Suprapubic skin (tissue), 3 donors: ENCODE results near the gene NDE1.

ENCODE experiments used
- CTCF ChIP-seq, 2 donors: fragments of 200-600 bp in 1 of 2; fragments of 450-650 bp in 1 of 2; sonication (generic) in 1 of 2; IDR thresholded peaks; one replicate each; pipeline ENCODE4 v1.5.1; 2016 to 2019; ENCODE audit warnings: antibody characterized with exemption in 2 of 2, mild to moderate bottlenecking in 1 of 2, moderate library complexity in 1 of 2
- POLR2A ChIP-seq, 2 donors: fragments of 450-650 bp; IDR thresholded peaks; one replicate each; pipeline ENCODE4 v1.6.1; 2017; ENCODE audit warnings: antibody characterized with exemption in 2 of 2, mild to moderate bottlenecking in 2 of 2, moderate library complexity in 2 of 2

GRCh38 chr16:15737140-15737644, 87.1 kb downstream of the NDE1 start:
- TF ChIP-seq POLR2A (IDR thresholded peaks at IDR 0.05) = no peak
- TF ChIP-seq CTCF (IDR thresholded peaks at IDR 0.05) = no peak
